HG03097 (cell line): Measurements from ENCODE around the gene SLC38A4.
"Not testable (repeated sequence)": the region's sequence is repeated elsewhere in the genome, so short reads cannot be mapped to it uniquely, and the experiment has no call there.

Source experiments
- ATAC-seq: cut with Tn5 transposase; IDR thresholded peaks from one replicate; pipeline ENCODE4 v1.9.1; 2021; ENCODE audit not compliant: unreplicated experiment, low FRiP score

The SLC38A4 gene

DNA sequence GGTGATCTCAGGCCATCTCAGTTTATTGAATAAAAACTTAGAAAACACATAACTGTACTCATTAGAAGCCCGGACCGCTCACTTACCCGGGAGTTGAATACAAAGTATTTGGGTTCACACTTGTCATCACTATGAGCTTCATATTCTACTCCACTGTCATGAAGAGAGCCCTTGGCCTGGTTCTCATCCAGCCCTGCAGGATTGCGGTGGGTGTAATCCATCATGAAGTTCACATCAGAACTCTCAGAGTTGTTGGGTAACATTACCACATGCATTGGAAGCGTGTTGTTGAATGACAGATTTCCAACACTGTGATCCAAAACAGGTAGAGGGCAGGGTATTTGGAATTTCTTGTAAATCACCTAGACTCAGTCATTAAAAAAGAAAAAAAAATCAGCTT, 47.4 kb downstream of the SLC38A4 start:
- ATAC-seq = no peak

GRCh38 chr12:46777587-46777986, 48.2 kb downstream of the SLC38A4 start:
- ATAC-seq = no peak

- no peak for ATAC-seq
Observed at GRCh38 chr12:46775796-46776195, 50.0 kb downstream of the SLC38A4 start.

DNA sequence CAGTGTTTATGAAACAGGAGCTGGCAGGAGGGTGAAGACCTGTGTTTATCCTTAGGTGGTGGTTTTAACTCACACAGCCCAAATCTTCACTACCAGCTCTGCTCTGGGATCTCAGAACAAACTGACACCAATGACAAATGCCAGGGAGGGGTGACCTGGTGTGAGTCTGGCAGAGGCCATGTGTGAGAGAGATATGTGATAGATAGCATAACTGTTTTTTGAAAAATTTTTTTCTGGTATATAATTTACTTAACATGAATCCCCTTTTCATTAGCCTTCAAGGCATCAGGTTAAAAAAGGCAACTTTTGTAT, 51.5 kb downstream of the SLC38A4 start:
- no peak for ATAC-seq

GRCh38 chr12:46773586-46774321, 52.0 kb downstream of the SLC38A4 start:
- no peak for ATAC-seq

GRCh38 chr12:46771268-46771827, 54.4 kb downstream of the SLC38A4 start:
- ATAC-seq = no peak

GRCh38 chr12:46770501-46771183, 55.2 kb downstream of the SLC38A4 start:
- ATAC-seq = no peak

DNA sequence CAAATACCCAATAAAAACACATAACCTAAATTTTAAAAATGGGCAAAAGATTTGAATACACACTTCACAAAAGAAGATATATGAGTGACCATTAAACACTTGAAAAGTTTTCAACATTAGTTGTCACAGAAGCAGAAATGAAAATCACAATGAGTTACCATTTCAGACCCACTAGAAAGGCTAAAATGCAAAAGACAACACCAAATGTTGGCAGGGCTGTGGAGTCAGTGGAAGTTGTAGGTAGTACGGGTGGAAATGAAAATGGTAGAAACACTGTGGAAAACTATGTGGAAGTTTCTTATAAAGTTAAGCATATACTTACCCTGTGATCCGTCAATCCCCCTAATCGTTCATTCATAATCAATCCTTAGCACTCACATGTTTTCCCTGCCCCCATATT, 61.8 kb downstream of the SLC38A4 start:
- no peak for ATAC-seq

DNA sequence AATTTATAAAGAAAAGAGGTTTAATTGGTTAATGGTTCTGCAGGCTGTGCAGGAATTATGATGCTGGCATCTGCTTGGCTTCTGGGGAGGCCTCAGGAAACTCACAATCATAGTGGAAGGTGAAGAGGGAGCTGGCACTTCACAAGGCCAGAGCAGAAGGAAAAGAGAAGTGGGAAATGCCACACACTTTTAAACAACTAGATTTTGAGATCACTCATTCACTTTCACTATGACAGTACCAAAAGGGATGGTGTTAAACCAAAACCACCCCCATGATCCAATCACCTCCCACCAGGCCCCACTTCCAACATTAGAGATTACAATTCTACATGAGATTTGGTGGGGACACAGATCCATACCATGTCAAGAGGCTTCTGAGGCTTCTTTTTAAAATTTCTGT, 62.6 kb downstream of the SLC38A4 start:
- no peak for ATAC-seq

DNA sequence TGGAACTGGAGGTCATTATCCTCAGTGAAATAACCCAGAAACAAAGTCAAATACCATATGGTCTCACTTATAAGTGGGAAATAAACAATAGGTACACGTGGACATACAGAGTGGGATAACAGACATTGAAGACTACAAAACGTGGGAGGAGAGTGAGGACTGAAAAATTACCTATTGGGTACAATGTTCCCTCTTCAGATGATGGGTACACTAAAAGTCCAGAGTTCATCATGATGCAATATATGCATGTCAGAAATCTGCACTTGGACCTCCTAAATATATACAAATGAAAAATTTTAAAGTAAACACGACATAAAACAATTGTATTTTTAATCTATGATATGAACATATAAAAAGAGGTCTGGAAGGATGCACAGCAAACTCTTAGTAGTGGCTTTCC, 71.2 kb downstream of the SLC38A4 start:
- ATAC-seq = no peak

- ATAC-seq = no peak
Observed at GRCh38 chr12:46752396-46752795, 73.4 kb downstream of the SLC38A4 start.

GRCh38 chr12:46751173-46751572, 74.6 kb downstream of the SLC38A4 start:
- ATAC-seq = no peak

GRCh38 chr12:46749322-46749721, 76.5 kb downstream of the SLC38A4 start:
- ATAC-seq = no peak

- ATAC-seq = no peak
Observed at GRCh38 chr12:46744283-46744682, 81.5 kb downstream of the SLC38A4 start.

DNA sequence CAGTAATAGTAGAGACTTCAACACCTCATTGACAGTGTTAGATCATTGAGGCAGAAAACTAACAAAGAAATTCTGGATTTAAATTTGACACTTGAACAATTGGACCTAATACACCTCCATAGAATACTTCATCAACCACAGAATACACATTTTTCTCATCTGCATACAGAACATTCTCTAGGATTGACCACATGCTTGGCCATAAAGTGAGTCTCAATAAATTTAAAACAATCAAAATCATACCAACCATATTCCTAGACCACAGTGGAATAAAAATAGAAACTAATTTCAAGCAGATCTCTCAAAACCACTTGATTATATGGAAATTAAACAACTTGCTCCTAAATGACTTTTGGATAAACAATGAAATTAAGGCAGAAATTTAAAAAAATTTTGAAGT, 82.3 kb downstream of the SLC38A4 start:
- ATAC-seq = no peak

DNA sequence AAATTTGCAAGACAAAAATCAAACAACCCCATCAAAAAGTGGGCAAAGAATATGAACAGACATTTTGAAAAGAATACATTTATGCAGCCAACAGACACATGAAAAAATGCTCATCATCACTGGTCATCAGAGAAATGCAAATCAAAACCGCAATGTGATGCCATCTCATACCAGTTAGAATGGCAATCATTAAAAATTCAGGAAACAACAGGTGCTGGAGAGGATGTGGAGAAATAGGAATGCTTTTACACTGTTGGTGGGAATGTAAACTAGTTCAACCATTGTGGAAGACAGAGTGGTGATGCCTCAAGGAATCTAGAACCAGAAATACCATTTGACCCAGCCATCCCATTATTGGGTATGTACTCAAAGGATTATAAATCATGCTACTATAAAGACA, 83.5 kb downstream of the SLC38A4 start:
- ATAC-seq = not testable (repeated sequence)

- ATAC-seq = no peak
Observed at GRCh38 chr12:46725332-46725731, 100.5 kb downstream of the SLC38A4 start.

- no peak for ATAC-seq
Observed at GRCh38 chr12:46723629-46724419, 102.0 kb downstream of the SLC38A4 start.

DNA sequence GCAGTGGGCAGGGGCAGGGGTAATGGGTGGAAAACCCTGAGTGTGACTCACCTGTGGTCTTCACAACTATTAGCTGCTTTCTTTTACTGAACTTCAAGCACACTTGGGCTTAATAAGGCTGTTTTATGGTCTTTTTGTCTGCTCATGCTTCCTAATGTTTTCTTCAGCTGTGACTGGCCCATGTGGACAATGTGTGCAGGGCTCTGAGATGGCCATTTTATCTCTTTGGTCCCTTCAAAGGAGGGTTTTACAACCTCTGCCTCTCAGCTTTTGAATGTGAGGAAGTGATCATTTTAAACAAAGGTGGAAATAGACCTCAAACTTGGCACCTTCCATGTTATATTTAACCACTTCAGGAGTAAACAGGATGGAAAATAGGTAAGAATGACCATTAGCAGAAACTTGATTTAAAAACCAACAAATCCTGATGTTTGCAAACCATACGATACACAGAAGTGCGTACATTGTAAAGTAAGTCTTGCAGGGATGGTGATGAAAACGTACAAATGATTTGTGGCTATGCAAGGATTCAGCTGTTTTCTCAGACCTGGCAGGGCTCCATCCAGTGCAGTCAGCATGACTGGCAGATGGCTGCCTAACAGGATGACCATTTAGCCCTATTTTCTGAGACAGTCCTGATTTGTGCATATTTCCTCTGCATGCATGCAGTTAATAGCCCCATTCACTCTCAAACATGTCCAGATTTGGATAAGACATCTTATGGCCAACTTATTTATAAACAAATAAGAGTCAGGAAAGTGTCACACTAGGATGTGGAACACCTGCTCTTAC, 103.2 kb downstream of the SLC38A4 start:
- no peak for ATAC-seq

- no peak for ATAC-seq
Observed at GRCh38 chr12:46718495-46718894, 107.3 kb downstream of the SLC38A4 start.

- ATAC-seq = no peak
Observed at GRCh38 chr12:46717868-46718267, 107.9 kb downstream of the SLC38A4 start.
